Measurements from ENCODE around the gene CLPSL2. TPM values are rescaled to one million over a fixed set of nuclear protein-coding genes. Genes with fewer than 3 reads are reported as not detected.
A peak's percentile ranks its signal among the peaks of the same experiment; 100 is the strongest.

CLPSL2 gene
- total and polyA plus RNA-seq, 11 donors: not detected

- H3K4me1 ChIP-seq: peaks cover 0 to 8% (median 0%) of the 10 kb centered on the region in 12 donors
- peak within 1 kb of the TSS in 9 of 12 donors; percentile 11 to 41 (median 21) for H3K4me3 ChIP-seq
- H3K36me3 ChIP-seq: no peaks in the 10 kb centered on the region
- no peak within 1 kb of the TSS for H3K27ac ChIP-seq
- intact Hi-C loops (cut with DNase I): no loop called here
- peaks cover 0 to 45% (median 6%) of the 10 kb centered on the region in 9 donors for H3K27me3 ChIP-seq
- DNase-seq (peak; percentile 22 to 72 (median 45)), ATAC-seq (peak; percentile 61 to 92 (median 86))
- TF ChIP-seq CTCF (IDR thresholded peaks at IDR 0.05): no peak
- no peak for TF ChIP-seq POLR2A (IDR thresholded peaks at IDR 0.05)
- no peaks in the 10 kb centered on the region for H3K9me3 ChIP-seq
- WGBS, 4 donors: 12 to 14% (median 13%) methylated on average over 23 to 40 of the region's 40 CpGs
Measured at GRCh38 chr6:35804996-35805736, 28.8 kb downstream of the CLPSL2 start, which contains the start of gene LHFPL5. Gene LHFPL5 (plus strand): TSS chr6:35805352. CDS start chr6:35805671, 319 bp downstream.

- H3K4me3 ChIP-seq: no peak overlapping the region
- peaks cover 0 to 8% (median 0%) of the 10 kb centered on the region in 12 donors for H3K4me1 ChIP-seq
- H3K9me3 ChIP-seq: no peaks in the 10 kb centered on the region
- DNase-seq (no peak), ATAC-seq (no peak)
- no peak for TF ChIP-seq CTCF (IDR thresholded peaks at IDR 0.05)
- TF ChIP-seq POLR2A (IDR thresholded peaks at IDR 0.05): no peak
- no peaks in the 10 kb centered on the region for H3K36me3 ChIP-seq
- H3K27ac ChIP-seq: no peak overlapping the region
- intact Hi-C loops (cut with DNase I): no loop called here
- WGBS, 4 donors: 37 to 54% (median 38%) methylated on average over 3 of the region's 3 CpGs
- H3K27me3 ChIP-seq: peaks cover 0 to 44% (median 6%) of the 10 kb centered on the region in 9 donors
Measured at GRCh38 chr6:35808688-35809087, 32.3 kb downstream of the CLPSL2 start.

GRCh38 chr6:35809809-35810208 lies 33.4 kb downstream of the CLPSL2 start:
- ATAC-seq (no peak), DNase-seq (no peak)
- Histone ChIP-seq H3K27ac (no peak overlapping the region), H3K36me3 (no peaks in the 10 kb centered on the region), H3K4me1 (peaks cover 0 to 8% (median 0%) of the 10 kb centered on the region in 12 donors), H3K4me3 (no peak overlapping the region), H3K27me3 (peaks cover 0 to 39% (median 6%) of the 10 kb centered on the region in 9 donors), H3K9me3 (no peaks in the 10 kb centered on the region)
- TF ChIP-seq CTCF (IDR thresholded peaks at IDR 0.05) (no peak), POLR2A (IDR thresholded peaks at IDR 0.05) (no peak)
- 76 to 83% (median 79%) methylated on average over 5 of the region's 5 CpGs for WGBS, 4 donors
- intact Hi-C loops (cut with DNase I): no loop called here

- Histone ChIP-seq H3K4me3 (no peak overlapping the region), H3K36me3 (no peaks in the 10 kb centered on the region), H3K9me3 (peaks cover 0 to under 1% (median 0%) of the 10 kb centered on the region in 12 donors), H3K27me3 (peaks cover 0 to 26% (median 0%) of the 10 kb centered on the region in 9 donors), H3K27ac (no peak overlapping the region), H3K4me1 (no peaks in the 10 kb centered on the region)
- ATAC-seq (peak in 1 of 4 donors; percentile 24), DNase-seq (no peak)
- 59 to 68% (median 63%) methylated on average over 14 of the region's 14 CpGs for WGBS, 4 donors
- intact Hi-C loops (cut with DNase I): no loop called here
- TF ChIP-seq POLR2A (IDR thresholded peaks at IDR 0.05) (no peak), CTCF (IDR thresholded peaks at IDR 0.05) (no peak)
Measured at GRCh38 chr6:35810971-35811698, 34.7 kb downstream of the CLPSL2 start.

Measured in heart left ventricle (tissue), 16 donors.